GM19023 (cell line): Measurements from ENCODE around the gene STAT3.
"Not testable (repeated sequence)": the region's sequence is repeated elsewhere in the genome, so short reads cannot be mapped to it uniquely, and the experiment has no call there.

Experiments
- ATAC-seq: cut with Tn5 transposase; IDR thresholded peaks from one replicate; pipeline ENCODE4 v1.9.1; 2021; ENCODE audit warnings: mild to moderate bottlenecking, moderate library complexity; ENCODE audit not compliant: unreplicated experiment

The STAT3 gene

GRCh38 chr17:42409523-42410318 lies 21.5 kb upstream of the STAT3 start:
- ATAC-seq = no peak

GRCh38 chr17:42408061-42408460 lies 19.8 kb upstream of the STAT3 start:
- no peak for ATAC-seq

GRCh38 chr17:42407289-42407836 lies 19.1 kb upstream of the STAT3 start:
- no peak for ATAC-seq

- ATAC-seq = no peak
Measured at GRCh38 chr17:42406615-42407288, 18.5 kb upstream of the STAT3 start.

- no peak for ATAC-seq
Measured at GRCh38 chr17:42405963-42406495, 17.8 kb upstream of the STAT3 start.

GRCh38 chr17:42405076-42405475 lies 16.8 kb upstream of the STAT3 start:
- no peak for ATAC-seq

GRCh38 chr17:42404326-42405055 lies 16.2 kb upstream of the STAT3 start:
- no peak for ATAC-seq

GRCh38 chr17:42403150-42403549 lies 14.9 kb upstream of the STAT3 start:
- no peak for ATAC-seq

- ATAC-seq = no peak
Measured at GRCh38 chr17:42402117-42402516, 13.9 kb upstream of the STAT3 start.

- not testable (repeated sequence) for ATAC-seq
Measured at GRCh38 chr17:42400844-42401375, 12.7 kb upstream of the STAT3 start.

- no peak for ATAC-seq
Measured at GRCh38 chr17:42399948-42400843, 12.0 kb upstream of the STAT3 start.

- no peak for ATAC-seq
Measured at GRCh38 chr17:42399121-42399520, 10.9 kb upstream of the STAT3 start.

GRCh38 chr17:42395601-42396000 lies 7.4 kb upstream of the STAT3 start:
- ATAC-seq = not testable (repeated sequence)

GRCh38 chr17:42394838-42395237 lies 6.6 kb upstream of the STAT3 start:
- no peak for ATAC-seq

- no peak for ATAC-seq
Measured at GRCh38 chr17:42392692-42393415, 4.6 kb upstream of the STAT3 start.

- not testable (repeated sequence) for ATAC-seq
Measured at GRCh38 chr17:42391439-42391838, 3.2 kb upstream of the STAT3 start.

- no peak for ATAC-seq
Measured at GRCh38 chr17:42389899-42390298, 1.7 kb upstream of the STAT3 start.

- ATAC-seq = no peak
Measured at GRCh38 chr17:42389135-42389417, 834 bp upstream of the STAT3 start.

GRCh38 chr17:42387661-42388380 lies 421 bp downstream of the STAT3 start:
- ATAC-seq = peak; percentile 1
